Transverse colon (tissue), 3 donors: Measurements from ENCODE around the gene NECTIN1.

Experiments
- CTCF ChIP-seq, 5 experiments: fragments of 200-600 bp in 3 of 5; fragments of 450-650 bp in 2 of 5; sonication (generic) in 3 of 5; IDR thresholded peaks; 1 replicate in 2 of 5; 2 replicates in 3 of 5; pipeline ENCODE4 v1.5.1; 2016 to 2017; ENCODE audit warnings: antibody characterized with exemption in 5 of 5, inconsistent platforms in 3 of 5, mild to moderate bottlenecking in 2 of 5, moderate library complexity in 1 of 5
- POLR2A ChIP-seq: fragments of 450-650 bp; IDR thresholded peaks from one replicate; pipeline ENCODE4 v1.6.1; 2016; ENCODE audit warnings: antibody characterized with exemption, mild to moderate bottlenecking, moderate library complexity

GRCh38 chr11:119747868-119748660, 19.1 kb upstream of the NECTIN1 start:
- TF ChIP-seq CTCF (IDR thresholded peaks at IDR 0.05) (no peak), POLR2A (no peak)
